HepG2 (cell line): Measurements from ENCODE around the gene SNAI3.

ENCODE experiments used
- HCFC1 ChIP-seq: fragments of 150-350 bp; IDR thresholded peaks from 2 replicates; pipeline ENCODE4 v1.6.1; 2014; ENCODE audit warnings: low read depth, low read length
- NFATC3 ChIP-seq: sonication (generic); formaldehyde crosslinking; IDR thresholded peaks from 2 replicates; pipeline ENCODE4 v1.5.1; 2020; ENCODE audit warnings: mild to moderate bottlenecking, missing genetic modification reagents
- ZFP41 ChIP-seq: sonication (generic); formaldehyde crosslinking; IDR thresholded peaks from 2 replicates; pipeline ENCODE4 v1.4.0; 2020; ENCODE audit warnings: mild to moderate bottlenecking, missing genetic modification reagents, borderline replicate concordance
- ZNF770 ChIP-seq: sonication (generic); formaldehyde crosslinking; IDR thresholded peaks from 2 replicates; pipeline ENCODE4 v1.5.0; 2020; ENCODE audit warnings: mild to moderate bottlenecking, missing genetic modification reagents

- TF ChIP-seq NFATC3 (CRISPR knock-in tag) (no peak), HCFC1 (no peak), ZFP41 (no peak), ZNF770 (no peak)
These were observed 19.5 kb upstream of the SNAI3 start for GRCh38 chr16:88705801-88706228.
